Ureter (tissue), 1 donor: Measurements from ENCODE around the gene TEX22. TPM values are rescaled to one million over a fixed set of nuclear protein-coding genes. Genes with fewer than 3 reads are reported as not detected.

Experiments used
- DNase-seq: peaks from one replicate; pipeline ENCODE4 v3.0.0-alpha.2; 2020; ENCODE audit warnings: low spot score
- total RNA-seq: library from RNA; stranded (reverse); gene quantifications from one replicate; pipeline ENCODE4 v1.2.4, GENCODE V29; 2023
- donor health status: DM: yes; HTN: yes; CAD: no.

The TEX22 gene
- total RNA-seq, 1 donor from 2014 or later = 6.2 TPM

- no peak for DNase-seq
Observed at GRCh38 chr14:105399466-105399775, 1.1 kb downstream of the TEX22 start.

- DNase-seq = no peak
Observed at GRCh38 chr14:105400016-105400415, 1.7 kb downstream of the TEX22 start.

DNA sequence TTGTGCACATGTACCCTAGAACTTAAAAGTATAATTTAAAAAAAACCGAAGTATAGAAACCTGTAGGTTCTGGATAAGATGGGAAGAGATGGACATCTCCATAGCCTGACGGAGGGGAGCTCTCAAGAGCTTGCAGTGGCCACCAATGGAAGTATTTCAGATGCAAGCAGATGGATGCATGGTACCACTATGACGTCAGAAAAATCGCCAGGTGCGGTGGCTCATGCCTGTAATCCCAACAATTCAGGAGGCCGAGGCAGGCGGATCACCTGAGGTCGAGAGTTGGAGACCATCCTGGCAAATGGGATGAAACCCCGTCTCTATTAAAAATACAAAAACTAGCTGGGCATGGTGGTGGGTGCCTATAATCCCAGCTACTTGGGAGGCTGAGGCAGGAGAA lies 3.4 kb downstream of the TEX22 start:
- no peak for DNase-seq

GRCh38 chr14:105408592-105408991 lies 10.3 kb downstream of the TEX22 start:
- no peak for DNase-seq

DNA sequence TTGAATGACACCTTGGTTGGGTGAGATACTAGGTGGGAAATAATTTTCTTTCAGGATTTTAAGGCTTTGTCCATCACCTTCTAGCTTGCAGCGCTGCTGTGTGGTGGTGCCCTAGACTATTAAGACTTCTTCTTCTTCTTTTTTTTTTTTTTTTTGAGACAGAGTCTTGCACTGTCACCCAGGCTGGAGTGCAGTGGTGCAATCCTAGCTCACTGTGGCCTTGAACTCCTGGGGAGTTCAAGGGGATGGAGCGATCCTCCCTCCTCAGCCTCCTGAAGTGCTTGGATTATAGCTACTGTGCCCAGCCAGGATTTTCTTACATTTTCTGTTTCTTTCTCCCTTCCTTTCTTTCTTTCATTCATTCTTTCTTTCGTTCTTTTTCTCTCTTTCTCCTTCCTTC lies 11.0 kb downstream of the TEX22 start:
- no peak for DNase-seq

DNA sequence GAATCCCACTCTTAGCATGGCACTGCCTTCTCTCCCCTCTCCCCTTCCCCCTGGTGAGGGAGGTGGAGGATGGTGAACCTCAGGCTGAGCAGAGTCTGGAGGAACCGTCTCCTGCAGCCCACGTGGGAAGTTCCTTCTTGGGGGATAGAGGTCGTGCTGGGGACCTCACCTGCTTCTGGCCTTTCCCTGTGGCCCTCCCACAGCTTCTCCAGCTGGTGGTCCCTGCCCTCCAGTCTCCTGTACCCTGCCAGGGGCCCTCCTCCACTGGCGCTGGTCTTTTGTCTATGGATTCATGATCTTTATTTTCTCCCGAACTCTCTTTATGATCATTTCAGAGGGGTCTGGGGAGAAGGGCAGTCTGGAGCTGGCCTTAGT lies 12.3 kb downstream of the TEX22 start:
- DNase-seq = no peak

DNA sequence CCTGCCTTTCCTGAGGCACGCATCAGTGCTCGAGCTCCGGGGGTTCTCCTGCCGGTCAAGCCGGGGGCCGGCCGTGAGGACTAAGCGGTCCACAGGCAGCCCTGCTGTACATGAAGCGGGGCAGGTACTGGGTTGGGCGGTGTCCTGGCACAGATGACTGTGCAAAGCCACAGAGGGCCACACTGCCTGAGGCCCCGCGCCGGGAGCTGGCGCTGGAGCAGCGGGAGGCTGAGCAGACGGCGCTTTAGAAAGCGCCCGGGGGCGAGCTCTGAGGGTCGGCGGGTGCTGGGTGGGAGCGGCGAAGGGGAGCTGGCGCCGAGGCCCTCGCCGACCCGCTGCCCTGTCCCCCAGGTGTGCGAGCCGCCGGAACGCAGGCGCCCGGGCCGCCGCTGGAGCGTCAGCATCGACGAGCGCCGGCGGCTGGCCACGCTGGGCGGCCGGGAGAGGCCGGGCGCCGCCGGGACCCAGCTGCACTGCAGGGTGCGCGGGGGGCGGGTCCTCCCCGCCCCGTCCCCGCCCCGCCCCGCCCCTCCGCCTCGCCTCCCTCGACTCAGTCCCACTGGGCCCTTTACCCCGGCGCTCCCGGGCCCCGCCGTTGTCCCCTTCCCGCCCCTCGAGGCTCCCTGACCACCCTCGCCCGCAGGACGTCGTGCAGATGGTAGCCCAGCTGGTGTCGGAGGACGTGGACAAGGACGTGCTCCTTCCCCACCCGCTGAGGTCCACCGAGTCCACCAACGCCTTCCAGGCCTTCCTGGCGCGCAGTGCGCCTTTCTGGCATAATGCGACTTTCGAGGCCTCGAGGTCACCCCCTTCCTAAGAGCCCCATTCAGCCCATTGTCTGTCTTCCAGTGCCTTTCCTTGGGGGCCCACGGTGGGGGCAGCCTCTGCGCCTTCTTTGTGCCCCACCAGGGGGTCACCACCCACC lies 12.9 kb downstream of the TEX22 start:
- DNase-seq = no peak

DNA sequence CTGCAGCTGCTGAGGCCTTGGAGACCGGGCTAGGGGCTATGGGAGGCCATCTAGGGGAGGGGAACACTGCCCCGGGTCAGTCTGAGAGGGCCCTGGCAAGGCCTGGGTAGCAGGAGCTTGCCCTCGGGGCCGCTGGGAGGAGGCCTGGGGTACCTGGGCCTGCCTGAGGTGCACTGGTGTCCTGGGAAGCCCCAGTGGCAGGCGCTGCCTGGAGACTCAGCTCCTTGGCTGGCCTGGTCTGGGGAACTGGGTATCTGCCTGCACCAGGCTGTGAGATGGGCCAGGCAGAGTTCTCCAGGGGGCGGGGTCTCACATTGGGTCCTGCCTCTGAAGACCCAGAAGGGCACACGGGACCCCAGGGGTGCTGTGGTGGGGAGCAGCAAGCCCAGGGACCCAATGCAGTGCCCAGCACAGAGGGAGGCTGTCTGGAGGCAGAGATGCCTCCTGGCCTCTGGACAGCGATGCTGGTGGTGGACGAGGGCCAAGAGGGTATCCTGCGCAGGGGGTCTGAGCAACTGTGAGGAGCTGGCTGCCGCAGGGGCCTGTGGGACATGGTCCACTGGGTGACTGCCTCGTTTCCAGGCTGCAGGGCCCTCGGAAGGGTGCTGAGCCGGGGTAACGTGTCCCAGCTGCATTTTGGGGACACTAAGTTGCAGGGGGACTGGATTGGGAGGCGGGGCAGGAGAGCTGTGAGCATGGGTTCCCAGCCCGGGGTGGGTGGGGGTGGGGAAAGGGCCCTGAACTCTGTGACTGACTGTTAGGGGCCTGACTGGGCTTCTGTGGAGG lies 13.8 kb downstream of the TEX22 start:
- no peak for DNase-seq

- DNase-seq = no peak
Observed at GRCh38 chr14:105412771-105413543, 14.6 kb downstream of the TEX22 start.

- no peak for DNase-seq
Observed at GRCh38 chr14:105413544-105413886, 15.2 kb downstream of the TEX22 start.

DNA sequence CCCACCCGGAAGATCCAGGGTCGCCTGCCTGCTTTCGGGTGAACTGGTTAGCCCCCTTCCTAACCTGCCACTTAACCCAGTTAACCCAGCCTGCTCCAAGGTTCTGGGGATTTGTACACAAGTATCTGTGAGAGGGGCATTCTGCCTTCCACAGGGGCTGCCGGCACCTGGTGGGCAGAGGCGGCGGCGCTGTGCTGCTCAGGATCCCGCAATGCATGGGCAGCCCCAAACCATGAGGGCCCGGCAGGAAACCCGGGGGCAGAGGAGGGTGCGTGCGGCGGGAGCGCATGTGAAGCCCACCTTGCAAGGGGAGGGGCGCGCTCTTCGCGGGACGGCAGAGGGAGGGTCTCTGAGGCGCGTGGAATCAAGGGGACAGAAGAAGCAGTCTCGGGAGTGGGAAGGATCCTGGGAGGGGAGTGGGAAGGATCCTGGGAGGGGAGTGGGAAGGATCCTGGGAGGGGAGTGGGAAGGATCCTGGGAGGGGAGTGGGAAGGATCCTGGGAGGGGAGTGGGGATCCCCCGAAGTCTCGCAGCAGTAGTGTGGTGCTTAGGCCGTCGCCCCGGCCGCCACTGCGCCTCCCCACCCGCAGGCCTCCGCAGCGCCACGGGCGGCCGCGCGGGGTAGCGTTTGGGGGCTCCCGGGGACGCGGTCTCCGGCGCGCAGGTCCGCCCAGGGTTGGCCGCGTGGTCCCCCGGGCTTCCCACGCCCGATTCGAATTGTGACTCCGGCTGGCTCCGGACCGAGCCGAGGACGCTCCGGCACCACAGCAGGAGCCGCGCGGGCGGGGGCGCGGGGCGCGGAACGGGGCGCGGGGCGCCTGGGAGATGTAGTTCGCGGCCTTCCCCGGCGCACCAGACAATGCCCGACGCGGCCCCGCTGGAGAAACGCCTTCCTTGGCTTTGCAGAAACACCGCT lies 16.4 kb downstream of the TEX22 start:
- no peak for DNase-seq

- no peak for DNase-seq
Observed at GRCh38 chr14:105415481-105416428, 17.4 kb downstream of the TEX22 start.

DNA sequence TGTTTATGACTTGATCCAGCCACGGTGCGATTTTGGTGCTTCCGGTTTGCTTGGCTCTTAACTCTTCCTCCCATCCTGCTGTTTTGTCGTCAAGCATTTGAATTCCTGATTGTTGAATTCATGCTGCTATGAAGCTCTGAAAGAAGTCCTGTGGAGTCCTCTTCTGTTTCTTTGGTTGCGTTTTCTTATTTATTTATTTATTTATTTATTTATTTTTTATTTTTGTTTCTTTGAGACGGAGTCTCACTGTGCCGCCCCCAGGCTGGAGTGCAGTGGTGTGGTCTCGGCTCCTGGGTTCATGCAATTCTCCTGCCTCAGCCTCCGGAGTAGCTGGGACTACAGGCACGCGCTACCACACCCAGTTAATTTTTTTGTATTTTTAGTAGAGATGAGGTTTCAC lies 18.3 kb downstream of the TEX22 start:
- DNase-seq = no peak

- no peak for DNase-seq
Observed at GRCh38 chr14:105417690-105418121, 19.4 kb downstream of the TEX22 start.

DNA sequence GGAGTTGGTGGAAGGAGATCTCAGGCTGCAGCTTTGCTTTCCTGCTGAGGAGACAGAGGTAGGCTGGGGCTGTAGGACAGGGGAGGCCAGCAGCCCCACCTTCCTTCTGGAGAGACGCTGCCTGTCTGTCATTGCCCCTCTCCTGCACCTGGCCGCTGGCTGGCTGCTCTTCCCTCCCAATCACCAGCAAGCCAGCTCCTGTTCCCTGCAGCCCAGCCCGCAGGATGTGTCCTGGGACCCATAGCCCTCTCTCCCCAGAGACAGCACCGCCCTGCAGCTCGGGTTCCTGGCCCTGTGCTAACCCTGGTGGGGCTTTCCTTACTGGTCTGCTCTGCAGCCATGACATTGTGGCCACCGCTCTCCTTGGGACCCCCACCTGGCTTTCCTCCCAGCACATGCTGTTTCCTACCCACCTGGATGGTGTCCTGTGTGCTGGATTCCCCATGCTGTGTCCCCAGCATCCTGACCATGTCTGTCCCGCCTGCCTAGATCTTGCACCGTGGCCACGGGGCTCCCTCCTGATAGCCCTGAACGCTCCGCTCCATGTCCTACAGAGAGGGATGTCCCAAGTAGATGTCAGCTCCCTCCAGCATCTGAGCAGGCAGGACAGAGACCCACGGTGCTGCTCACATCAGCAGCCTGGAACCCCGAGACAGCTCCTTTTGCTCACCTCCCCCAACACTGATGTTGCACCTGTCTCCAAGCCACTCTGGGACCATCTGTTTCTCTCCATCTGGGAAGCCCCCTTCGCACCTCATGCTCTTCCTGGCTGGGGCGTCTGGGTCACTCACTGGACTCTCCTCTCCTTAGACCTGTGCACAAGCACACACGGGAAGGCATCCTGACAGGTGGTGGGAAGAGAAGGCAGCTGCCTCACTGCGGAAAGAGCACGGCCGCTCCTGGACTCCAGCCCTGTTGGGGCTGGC lies 20.2 kb downstream of the TEX22 start:
- DNase-seq = no peak

GRCh38 chr14:105419195-105420091 lies 21.1 kb downstream of the TEX22 start, which contains the start of gene MTA1:
Gene MTA1, plus strand, starts transcription at chr14:105419827. Its CDS starts 209 bp downstream, at chr14:105420036.
- no peak for DNase-seq

DNA sequence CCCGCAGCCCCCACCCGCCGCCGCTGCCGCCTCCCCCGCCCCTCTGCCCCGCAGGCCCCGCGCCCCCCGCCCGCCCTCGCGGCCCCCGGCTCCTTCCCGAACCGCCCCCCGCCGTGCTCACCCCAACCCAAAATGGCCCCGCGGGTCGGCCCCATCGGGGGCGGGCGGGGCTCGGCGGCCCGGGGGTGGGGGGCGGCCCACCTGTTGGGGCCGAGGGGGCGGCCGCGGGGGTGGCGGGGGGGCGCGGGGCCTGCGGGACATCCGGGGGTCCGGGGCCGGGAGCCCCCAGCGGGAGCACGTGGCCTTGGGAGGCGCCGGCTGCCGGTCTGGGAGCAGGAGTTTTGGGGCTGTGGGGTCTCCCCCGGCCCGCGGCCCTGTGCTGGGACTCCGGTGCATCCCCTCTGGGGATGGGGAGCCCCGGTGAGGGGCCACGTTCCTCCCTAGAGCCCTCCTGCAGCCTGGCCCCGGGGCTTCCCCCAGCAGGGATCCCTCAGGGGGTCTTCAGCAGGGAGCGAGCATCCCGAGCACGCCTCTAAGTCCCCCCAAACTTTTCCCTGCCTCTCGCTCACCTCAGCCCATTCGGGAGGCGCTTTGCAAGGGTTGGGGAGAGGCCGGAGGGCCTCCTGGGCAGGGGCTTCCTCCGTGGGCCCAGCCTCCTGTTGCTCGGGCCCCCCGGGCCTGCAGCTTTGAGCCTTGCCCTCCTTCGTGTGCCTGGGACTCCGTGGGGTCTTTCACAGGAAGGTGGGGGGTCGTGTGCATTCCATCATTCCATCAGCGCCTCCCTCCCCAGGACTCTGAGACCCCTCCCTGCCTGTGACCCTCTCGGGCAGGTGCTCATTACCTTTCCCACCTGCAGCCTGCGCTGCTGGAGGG lies 22.0 kb downstream of the TEX22 start:
- no peak for DNase-seq
